GM19238 (cell line): ENCODE results near the gene SDHA.
"Not testable (repeated sequence)": the region's sequence is repeated elsewhere in the genome, so short reads cannot be mapped to it uniquely, and the experiment has no call there.

Source experiments
- DNase-seq: peaks from one replicate; pipeline ENCODE4 v3.0.0; 2011; ENCODE audit warnings: low spot score; ENCODE audit not compliant: insufficient read length

Gene SDHA

DNA sequence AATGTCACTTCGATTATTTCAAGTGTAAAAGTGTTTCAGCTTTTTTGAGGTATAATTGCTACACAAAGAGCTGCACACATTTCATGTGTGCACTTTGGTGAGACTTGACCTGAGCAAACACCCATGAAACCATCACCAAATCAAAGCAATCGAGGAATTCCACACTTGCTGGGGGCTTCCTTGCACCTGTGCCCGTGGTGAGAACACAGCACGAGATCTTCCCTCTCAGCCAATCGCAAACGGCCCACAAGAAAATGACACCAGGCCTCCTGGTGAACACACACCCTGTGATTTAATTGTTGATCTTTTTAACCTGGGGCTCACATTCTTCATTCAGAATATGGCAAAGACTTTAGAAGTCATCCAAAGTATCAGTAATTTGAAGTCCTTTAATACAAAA is 79.3 kb downstream of the SDHA start:
- not testable (repeated sequence) for DNase-seq

DNA sequence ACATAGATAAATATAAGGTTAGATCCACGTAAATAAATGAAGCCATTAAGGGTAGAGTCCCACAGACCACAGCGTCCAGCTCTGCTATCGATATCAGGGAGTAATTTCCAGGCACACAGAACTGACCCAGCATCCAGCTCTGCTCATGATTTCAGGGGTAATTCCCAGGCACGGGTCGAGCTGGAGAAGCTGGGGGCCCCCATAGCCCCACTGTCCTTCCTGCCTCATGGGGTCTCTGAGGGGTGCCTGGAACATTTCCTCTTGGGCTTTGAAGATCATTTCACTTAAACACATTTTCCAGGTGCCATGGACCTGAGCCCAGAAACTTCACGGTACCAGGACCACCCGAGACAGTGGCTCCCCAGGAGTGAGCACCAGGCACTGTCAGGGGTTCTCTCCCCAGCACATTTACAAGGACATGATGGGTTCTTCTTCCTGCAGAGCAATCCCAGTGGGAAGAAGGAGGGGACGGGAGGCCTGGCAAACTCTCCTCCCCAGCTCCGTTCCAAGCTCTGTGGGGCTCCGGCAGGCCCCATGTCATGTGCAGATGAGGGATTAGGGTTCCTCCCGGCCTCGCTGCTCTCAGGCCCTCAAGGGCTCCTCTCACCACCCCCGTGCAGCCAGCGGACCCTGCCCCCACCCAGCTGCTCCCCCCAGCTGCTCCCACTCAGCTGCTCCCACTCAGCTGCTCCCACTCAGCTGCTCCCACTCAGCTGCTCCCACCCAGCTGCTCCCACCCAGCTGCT is 80.0 kb downstream of the SDHA start:
- DNase-seq: not testable (repeated sequence)

DNA sequence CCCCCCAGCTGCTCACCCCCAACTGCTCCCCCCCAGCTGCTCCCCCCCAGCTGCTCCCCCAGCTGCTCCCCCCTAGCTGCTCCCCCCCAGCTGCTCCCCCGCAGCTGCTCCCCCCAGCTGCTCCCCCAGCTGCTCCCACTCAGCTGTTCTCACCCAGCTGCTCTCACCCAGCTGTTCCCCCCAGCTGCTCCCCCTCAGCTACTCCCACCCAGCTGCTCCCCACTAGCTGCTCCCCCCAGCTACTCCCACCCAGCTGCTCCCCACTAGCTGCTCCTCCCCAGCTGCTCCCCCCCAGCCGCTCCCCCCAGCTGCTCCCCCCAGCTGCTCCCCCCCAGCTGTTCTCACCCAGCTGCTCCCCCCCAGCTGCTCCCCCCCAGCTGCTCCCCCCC is 80.6 kb downstream of the SDHA start:
- no peak for DNase-seq

DNA sequence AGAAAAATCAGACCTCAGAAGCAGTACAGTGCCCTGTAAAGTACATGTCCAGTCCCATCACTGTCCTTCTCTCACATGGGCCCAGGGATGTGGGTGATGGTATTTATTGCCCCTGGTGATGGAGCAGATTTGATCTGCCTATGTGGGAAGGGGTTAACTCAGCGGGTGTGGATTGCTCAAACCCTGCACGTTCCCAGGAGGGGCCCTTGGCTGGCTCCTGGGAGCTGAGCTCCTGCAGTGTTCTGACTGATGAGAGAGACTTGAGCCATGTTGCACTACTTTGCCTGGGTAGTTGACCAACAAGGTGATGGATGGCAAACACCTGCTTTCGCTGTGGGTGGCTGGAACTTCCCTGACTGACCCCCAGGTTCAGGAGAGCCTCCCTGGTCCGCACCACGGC is 81.8 kb downstream of the SDHA start:
- DNase-seq: not testable (repeated sequence)

- DNase-seq: not testable (repeated sequence)
Measured at GRCh38 chr5:300691-301435, 82.7 kb downstream of the SDHA start.

GRCh38 chr5:302416-302815 is 84.3 kb downstream of the SDHA start:
- DNase-seq: not testable (repeated sequence)

GRCh38 chr5:302966-303365 is 84.8 kb downstream of the SDHA start:
- DNase-seq: no peak

DNA sequence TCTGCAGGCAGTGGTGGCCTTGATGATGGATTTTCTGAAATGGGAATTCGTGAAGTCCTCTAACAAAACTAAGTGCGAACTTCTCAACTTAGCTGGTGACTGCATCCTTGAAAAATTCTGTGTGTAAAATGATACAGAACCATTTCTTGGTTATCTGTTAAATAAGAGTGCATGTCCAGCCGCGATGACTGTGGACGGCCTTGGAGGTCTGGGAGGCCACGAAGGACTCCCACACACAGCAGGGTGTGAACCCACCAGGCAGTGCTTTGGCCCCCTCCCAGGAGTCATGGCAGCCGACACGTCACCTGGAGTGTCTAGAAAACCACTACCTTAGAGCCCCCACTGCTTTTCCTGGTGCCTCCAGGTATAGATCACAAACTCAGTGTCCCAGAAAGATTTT is 85.6 kb downstream of the SDHA start:
- DNase-seq: not testable (repeated sequence)

GRCh38 chr5:305050-305449 is 86.9 kb downstream of the SDHA start:
- DNase-seq: no peak

GRCh38 chr5:305459-305858 is 87.3 kb downstream of the SDHA start:
- DNase-seq: no peak

DNA sequence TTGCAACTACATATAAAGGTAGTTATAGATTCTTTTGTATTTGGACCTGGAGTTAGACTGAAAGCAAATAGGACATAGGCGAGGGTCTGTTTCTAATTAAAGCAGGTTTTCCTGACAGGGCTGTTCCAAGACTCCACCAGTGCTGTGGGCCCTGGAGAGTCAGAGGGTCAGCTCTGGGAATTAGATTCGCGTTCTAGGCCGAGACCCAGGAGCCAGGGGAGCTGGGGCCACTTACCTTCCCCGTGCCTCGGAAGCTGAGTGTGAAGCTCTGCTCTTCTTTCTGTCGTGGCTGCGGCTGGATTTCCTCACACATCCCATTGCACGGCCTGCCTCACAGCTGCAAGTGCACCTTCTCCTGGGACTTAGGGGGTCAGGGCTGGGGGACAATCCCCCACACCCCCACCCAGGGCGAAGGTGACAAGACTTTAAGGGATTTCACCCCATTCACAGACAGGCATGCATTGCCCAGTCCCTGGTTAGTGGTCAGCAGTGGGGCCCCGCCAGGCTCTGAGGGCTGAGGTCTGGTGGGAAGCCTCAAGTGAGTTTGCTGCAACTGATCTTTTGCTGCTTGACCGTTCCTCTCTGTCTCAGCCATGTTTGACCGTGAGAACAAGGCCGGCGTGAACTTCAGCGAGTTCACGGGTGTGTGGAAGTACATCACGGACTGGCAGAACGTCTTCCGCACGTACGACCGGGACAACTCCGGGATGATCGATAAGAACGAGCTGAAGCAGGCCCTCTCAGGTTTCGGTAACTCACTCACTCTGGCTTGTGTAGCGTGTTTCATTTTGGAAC is 88.1 kb downstream of the SDHA start:
- no peak for DNase-seq
